Measurements from ENCODE around the gene POLE2. TPM values are rescaled to one million over a fixed set of nuclear protein-coding genes. Genes with fewer than 3 reads are reported as not detected.
"Not testable (repeated sequence)": the region's sequence is repeated elsewhere in the genome, so short reads cannot be mapped to it uniquely, and the experiment has no call there.

Gene POLE2
- total RNA-seq, 1 experiment from 2014 or later, result 38.6 TPM

DNA sequence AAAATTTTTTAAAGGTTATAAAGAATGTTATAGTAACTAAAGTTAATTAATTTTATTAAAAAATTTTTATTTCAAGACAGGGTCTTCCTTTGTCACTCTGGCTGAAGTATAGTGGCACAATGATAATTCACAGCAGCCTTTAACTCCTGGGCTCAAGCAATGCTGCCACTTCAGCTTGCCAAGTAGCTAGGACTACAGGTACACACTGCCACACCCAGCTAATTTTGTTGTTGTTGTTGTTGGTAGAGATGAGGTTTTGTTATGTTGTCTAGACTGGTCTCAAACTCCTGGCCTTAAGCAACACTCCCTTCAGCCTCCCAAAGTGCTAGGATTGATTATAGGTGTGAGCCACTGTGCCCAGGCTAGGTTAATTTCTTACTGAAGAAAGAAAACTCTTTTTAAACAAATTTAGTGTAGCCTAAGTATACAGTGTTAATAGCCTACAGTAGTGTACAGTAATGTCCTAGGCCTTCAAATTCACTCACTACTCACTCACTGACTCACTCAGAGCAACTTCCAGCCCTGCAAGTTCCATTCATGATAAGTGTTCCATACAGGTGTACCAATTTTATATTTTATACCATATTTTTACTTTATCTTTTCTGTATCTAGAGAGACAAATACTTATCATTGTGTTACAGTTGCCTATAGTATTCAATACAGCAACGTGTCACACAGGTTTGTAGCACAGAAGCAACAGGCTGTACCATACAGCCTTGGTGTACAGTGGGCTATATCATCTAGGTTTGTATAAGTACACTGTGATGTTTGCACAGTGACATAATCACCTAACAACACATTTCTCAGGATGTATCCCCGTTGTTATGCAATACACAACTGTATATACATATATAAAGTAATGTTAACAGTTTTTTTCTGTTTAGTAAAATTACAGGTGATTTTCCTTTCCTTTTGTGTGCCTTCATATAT, 28.2 kb downstream of the POLE2 start:
- ATAC-seq, result peak; percentile 92
- peak overlapping the region; percentile 77 for H3K4me2 ChIP-seq (ENCODE audit: low read length)
- ChIA-PET CTCF (no interaction called here), POLR2A (ENCODE audit: unreplicated experiment) (interaction anchor here (0.6 to 1.1 kb wide), 2 partner anchors 40 to 74 kb away, joined by 3 to 4 read pairs; partner anchors contain the start of gene RPL36AL)
- no peaks in the 10 kb centered on the region for H4K20me1 ChIP-seq (ENCODE audit: low read length)
- H3K36me3 ChIP-seq (ENCODE audit: low read depth, low read length), result peaks cover 17% of the 10 kb centered on the region
- DNase-seq, result peak; percentile 92
- 0 out of 2 replicates have a peak overlapping the region, but pooled peaks have one; percentile 19 for H3K4me3 ChIP-seq (ENCODE audit: low read length)
- H3F3A ChIP-seq (ENCODE audit: low read length, unreplicated experiment), result peaks cover 8% of the 10 kb centered on the region
- no peaks in the 10 kb centered on the region for H3K9me3 ChIP-seq (ENCODE audit: low read length)
- no peaks in the 10 kb centered on the region for H3K27me3 ChIP-seq (ENCODE audit: low read length)
- TSS peak; percentile 70 for BruUV-seq (replicated peaks)
- no peaks in the 10 kb centered on the region for H3K79me2 ChIP-seq (ENCODE audit: low read length)
- TF ChIP-seq EZH2 (IDR thresholded peaks at IDR 0.05; ENCODE audit: low read length, unreplicated experiment) (no peak), EZH2phosphoT487 (IDR thresholded peaks at IDR 0.05; ENCODE audit: borderline replicate concordance, low read length) (no peak)
- TF ChIP-seq, protein P1, sequence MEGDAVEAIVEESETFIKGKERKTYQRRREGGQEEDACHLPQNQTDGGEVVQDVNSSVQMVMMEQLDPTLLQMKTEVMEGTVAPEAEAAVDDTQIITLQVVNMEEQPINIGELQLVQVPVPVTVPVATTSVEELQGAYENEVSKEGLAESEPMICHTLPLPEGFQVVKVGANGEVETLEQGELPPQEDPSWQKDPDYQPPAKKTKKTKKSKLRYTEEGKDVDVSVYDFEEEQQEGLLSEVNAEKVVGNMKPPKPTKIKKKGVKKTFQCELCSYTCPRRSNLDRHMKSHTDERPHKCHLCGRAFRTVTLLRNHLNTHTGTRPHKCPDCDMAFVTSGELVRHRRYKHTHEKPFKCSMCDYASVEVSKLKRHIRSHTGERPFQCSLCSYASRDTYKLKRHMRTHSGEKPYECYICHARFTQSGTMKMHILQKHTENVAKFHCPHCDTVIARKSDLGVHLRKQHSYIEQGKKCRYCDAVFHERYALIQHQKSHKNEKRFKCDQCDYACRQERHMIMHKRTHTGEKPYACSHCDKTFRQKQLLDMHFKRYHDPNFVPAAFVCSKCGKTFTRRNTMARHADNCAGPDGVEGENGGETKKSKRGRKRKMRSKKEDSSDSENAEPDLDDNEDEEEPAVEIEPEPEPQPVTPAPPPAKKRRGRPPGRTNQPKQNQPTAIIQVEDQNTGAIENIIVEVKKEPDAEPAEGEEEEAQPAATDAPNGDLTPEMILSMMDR (conservative IDR thresholded peaks at IDR 0.05; ENCODE audit: low read depth, low read length), result no peak
- H3K9me2 ChIP-seq (replicated peaks; ENCODE audit: low read length), result no peaks in the 10 kb centered on the region
- intact Hi-C loops (cut with micrococcal nuclease), result loop anchor here (2.0 to 5.0 kb wide), 2 partner anchors 19 to 33 kb away; partner anchors contain the start of gene KLHDC1
- peaks cover 43% of the 10 kb centered on the region for H3K4me1 ChIP-seq (ENCODE audit: insufficient read depth, low read length)
- H2AFZ ChIP-seq (ENCODE audit: low read length), result no peak overlapping the region
- H3K27ac ChIP-seq (ENCODE audit: low read length), result peak overlapping the region; percentile 94
- peak overlapping the region; percentile 60 for H3K9ac ChIP-seq (ENCODE audit: low read length)

DNA sequence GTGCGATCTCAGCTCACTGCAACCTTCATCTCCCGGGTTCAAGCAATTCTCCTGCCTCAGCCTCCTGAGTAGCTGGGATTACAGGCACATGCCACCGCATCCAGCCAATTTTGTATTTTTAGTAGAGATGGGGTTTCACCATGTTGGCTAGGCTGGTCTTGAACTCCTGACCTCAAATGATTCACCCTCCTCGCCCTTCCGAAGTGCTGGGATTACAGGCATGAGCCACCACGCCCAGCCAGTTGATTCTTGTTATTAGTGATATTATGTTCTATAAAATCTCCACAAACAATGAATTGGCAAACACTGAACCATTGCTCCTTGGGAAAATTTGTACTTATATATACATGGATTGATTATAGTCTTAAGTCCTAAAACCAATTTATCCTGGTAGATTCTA, 30.5 kb downstream of the POLE2 start:
- Histone ChIP-seq H3K4me1 (ENCODE audit: insufficient read depth, low read length) (peaks cover 43% of the 10 kb centered on the region), H3K36me3 (ENCODE audit: low read depth, low read length) (peaks cover 28% of the 10 kb centered on the region), H3K27ac (ENCODE audit: low read length) (peak overlapping the region; percentile 94), H3K4me2 (ENCODE audit: low read length) (peak overlapping the region; percentile 7), H3K9ac (ENCODE audit: low read length) (peak overlapping the region; percentile 20; the same call in 1 of the 2 replicates)
- DNase-seq, result peak; percentile 72
- H3K9me2 ChIP-seq (replicated peaks; ENCODE audit: low read length); H4K20me1 ChIP-seq (ENCODE audit: low read length); CTCF ChIA-PET; H3K4me3 ChIP-seq (ENCODE audit: low read length); H2AFZ ChIP-seq (ENCODE audit: low read length); H3K27me3 ChIP-seq (ENCODE audit: low read length); H3F3A ChIP-seq (ENCODE audit: low read length, unreplicated experiment); H3K9me3 ChIP-seq (ENCODE audit: low read length); H3K79me2 ChIP-seq (ENCODE audit: low read length); BruUV-seq (replicated peaks): not testable (repeated sequence)
- intact Hi-C loops (cut with micrococcal nuclease), result loop anchor here (5.0 kb wide), 1 partner anchor 35 kb away; the partner anchor contains the start of gene KLHDC1
- POLR2A ChIA-PET (ENCODE audit: unreplicated experiment), result interaction anchor here (0.7 kb wide), 1 partner anchor 452 kb away, joined by 3 read pairs; no protein-coding TSS in a partner anchor
- peak; percentile 10 for ATAC-seq

DNA sequence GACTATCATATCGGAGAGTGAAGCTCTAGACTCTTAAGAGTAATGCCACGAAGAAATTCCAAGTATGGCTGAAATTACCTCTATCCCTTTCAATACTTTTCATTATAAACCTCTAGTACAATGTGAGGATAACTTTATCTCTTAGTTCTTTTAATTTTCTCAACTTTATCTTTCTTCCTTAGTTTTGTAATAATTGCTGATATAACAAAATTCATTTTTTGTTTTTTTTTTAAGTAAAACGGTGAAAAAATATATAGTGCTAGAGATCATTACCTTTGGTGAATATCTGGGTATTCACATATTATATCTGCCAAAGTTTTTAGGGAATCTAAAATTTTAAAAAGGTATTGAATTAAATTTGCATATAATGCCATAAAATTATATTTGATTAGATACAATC, 33.5 kb downstream of the POLE2 start:
- intact Hi-C loops (cut with micrococcal nuclease), result no loop called here
- H3K9ac ChIP-seq (ENCODE audit: low read length), result no peak overlapping the region
- no peaks in the 10 kb centered on the region for H3K79me2 ChIP-seq (ENCODE audit: low read length)
- H4K20me1 ChIP-seq (ENCODE audit: low read length), result no peaks in the 10 kb centered on the region
- no peak overlapping the region for H2AFZ ChIP-seq (ENCODE audit: low read length)
- no peak for ATAC-seq
- CTCF ChIA-PET, result no interaction called here
- TF ChIP-seq, protein P1 (conservative IDR thresholded peaks at IDR 0.05; ENCODE audit: low read depth, low read length), result no peak
- TF ChIP-seq EZH2 (IDR thresholded peaks at IDR 0.05; ENCODE audit: low read length, unreplicated experiment) (no peak), EZH2phosphoT487 (IDR thresholded peaks at IDR 0.05; ENCODE audit: borderline replicate concordance, low read length) (no peak)
- H3K27me3 ChIP-seq (ENCODE audit: low read length), result no peaks in the 10 kb centered on the region
- H3K4me2 ChIP-seq (ENCODE audit: low read length), result no peak overlapping the region
- POLR2A ChIA-PET (ENCODE audit: unreplicated experiment), result no interaction called here
- H3K9me2 ChIP-seq (replicated peaks; ENCODE audit: low read length), result no peaks in the 10 kb centered on the region
- peaks cover 5% of the 10 kb centered on the region for H3F3A ChIP-seq (ENCODE audit: low read length, unreplicated experiment)
- no peak overlapping the region for H3K27ac ChIP-seq (ENCODE audit: low read length)
- no peak for DNase-seq
- H3K4me3 ChIP-seq (ENCODE audit: low read length), result no peak overlapping the region
- H3K9me3 ChIP-seq (ENCODE audit: low read length), result no peaks in the 10 kb centered on the region
- peaks cover 29% of the 10 kb centered on the region for H3K36me3 ChIP-seq (ENCODE audit: low read depth, low read length)
- BruUV-seq (replicated peaks), result no TSS peak
- H3K4me1 ChIP-seq (ENCODE audit: insufficient read depth, low read length), result peaks cover 27% of the 10 kb centered on the region

Data from PC-3 (cell line).